IMR-90 (cell line): ENCODE measurements around the gene C13orf46. TPM values are rescaled to one million over a fixed set of nuclear protein-coding genes. Genes with fewer than 3 reads are reported as not detected.

Experiments
- ATAC-seq: fragments of 200-7000 bp; cut with Tn5 transposase; 2 replicates; pipeline ENCODE4 v1.9.1; 2020; ENCODE audit warnings: low read depth, mild to moderate bottlenecking, moderate library complexity
- BruUV-seq: library from RNA; stranded (reverse); fragments of 400-500 nt; replicated peaks from 2 replicates; lab custom pipeline; 2021; lab: Mats Ljungman, UMichigan
- CTCF ChIA-PET: fragments of 300-600 bp; formaldehyde crosslinking; extraction: SDS; loops from one replicate; lab custom pipeline; 2021; ENCODE audit warnings: antibody characterized with exemption; lab: Yijun Ruan, JAX
- POLR2A ChIA-PET: fragments of 300-600 bp; sonication (Branson Sonifier 250); formaldehyde crosslinking; loops from one replicate; lab custom pipeline; 2022; ENCODE audit warnings: antibody characterized with exemption; ENCODE audit not compliant: unreplicated experiment; lab: Charles Lee
- DNase-seq: peaks from one replicate; pipeline ENCODE4 v3.0.0; 2013
- H2AFZ ChIP-seq: replicated peaks from 2 replicates; pipeline ENCODE3; 2013; ENCODE audit warnings: low read length, mild to moderate bottlenecking; ENCODE audit not compliant: poor library complexity
- H2AK5ac ChIP-seq: 2 replicates; pipeline ENCODE4 v1.6.1; 2013; ENCODE audit warnings: low read depth, low read length, inconsistent platforms
- H2AK9ac ChIP-seq: replicated peaks from 2 replicates; pipeline ENCODE3; 2013; ENCODE audit warnings: mild to moderate bottlenecking, low read depth, low read length, moderate library complexity; ENCODE audit not compliant: poor library complexity
- H2BK120ac ChIP-seq: 2 replicates; pipeline ENCODE4 v1.6.1; 2013; ENCODE audit warnings: low read depth, low read length, inconsistent platforms
- H2BK15ac ChIP-seq: 3 replicates; pipeline ENCODE4 v1.6.1; 2013; ENCODE audit warnings: low read depth, low read length, inconsistent platforms
- H2BK20ac ChIP-seq: 2 replicates; pipeline ENCODE4 v1.6.1; 2013; ENCODE audit warnings: low read depth, mild to moderate bottlenecking, inconsistent platforms, low read length, moderate library complexity
- H2BK5ac ChIP-seq: 2 replicates; pipeline ENCODE4 v1.6.1; 2013; ENCODE audit warnings: mild to moderate bottlenecking, low read depth, low read length, inconsistent platforms; ENCODE audit not compliant: poor library complexity, severe bottlenecking
- H3K14ac ChIP-seq: replicated peaks from 2 replicates; pipeline ENCODE4 v1.6.1; 2013; ENCODE audit warnings: low read depth, low read length, inconsistent platforms
- H3K18ac ChIP-seq: 2 replicates; pipeline ENCODE4 v1.6.1; 2013; ENCODE audit warnings: low read depth, low read length, control low read depth
- H3K23ac ChIP-seq: 2 replicates; pipeline ENCODE4 v1.6.1; 2013; ENCODE audit warnings: low read depth, low read length, inconsistent platforms
- H3K27ac ChIP-seq: 2 replicates; pipeline ENCODE4 v1.5.1; 2013; ENCODE audit warnings: mild to moderate bottlenecking, control low read depth, low read length; ENCODE audit not compliant: insufficient read depth
- H3K27me3 ChIP-seq: 2 replicates; pipeline ENCODE4 v1.6.1; 2013; ENCODE audit warnings: low read length; ENCODE audit not compliant: control insufficient read depth, insufficient read depth
- H3K36me3 ChIP-seq: 2 replicates; pipeline ENCODE4 v1.6.1; 2013; ENCODE audit warnings: low read length, mixed read lengths; ENCODE audit not compliant: control insufficient read depth, insufficient read depth
- H3K4ac ChIP-seq: 2 replicates; pipeline ENCODE4 v1.6.1; 2013; ENCODE audit warnings: low read depth, low read length, inconsistent platforms
- H3K4me1 ChIP-seq: 2 replicates; pipeline ENCODE4 v1.6.1; 2013; ENCODE audit warnings: low read length, mixed read lengths; ENCODE audit not compliant: control insufficient read depth, insufficient read depth
- H3K4me2 ChIP-seq: 2 replicates; pipeline ENCODE4 v1.6.1; 2013; ENCODE audit warnings: low read depth, mild to moderate bottlenecking, control low read depth, low read length, moderate library complexity
- H3K4me3 ChIP-seq: 2 replicates; pipeline ENCODE4 v1.5.1; 2013; ENCODE audit warnings: low read depth, mild to moderate bottlenecking, control low read depth, low read length, moderate library complexity; ENCODE audit not compliant: insufficient read depth
- H3K56ac ChIP-seq: 2 replicates; pipeline ENCODE4 v1.6.1; 2013; ENCODE audit warnings: low read length, inconsistent platforms; ENCODE audit not compliant: insufficient read depth; ENCODE audit errors: extremely low read depth
- H3K79me1 ChIP-seq, 2 experiments: 2 replicates each; pipeline ENCODE4 v1.6.1; 2013; ENCODE audit warnings: low read length in 2 of 2, inconsistent platforms in 1 of 2, low read depth in 1 of 2
- H3K9ac ChIP-seq: 2 replicates; pipeline ENCODE4 v1.6.1; 2013; ENCODE audit warnings: low read depth, low read length, control low read depth
- H3K9me1 ChIP-seq: 2 replicates; pipeline ENCODE4 v1.6.1; 2013; ENCODE audit warnings: low read length, inconsistent platforms; ENCODE audit not compliant: insufficient read depth
- H3K9me3 ChIP-seq: 2 replicates; pipeline ENCODE4 v1.6.1; 2013; ENCODE audit warnings: low read length; ENCODE audit not compliant: control insufficient read depth, insufficient read depth
- H4K20me1 ChIP-seq: 2 replicates; pipeline ENCODE4 v1.6.1; 2013; ENCODE audit warnings: low read length, inconsistent platforms; ENCODE audit not compliant: insufficient read depth
- H4K5ac ChIP-seq: 2 replicates; pipeline ENCODE4 v1.6.1; 2013; ENCODE audit warnings: mild to moderate bottlenecking, low read depth, low read length, control low read depth
- H4K8ac ChIP-seq, 2 experiments: 2 replicates each; pipeline ENCODE4 v1.6.1; 2013; ENCODE audit warnings: low read depth in 2 of 2, low read length in 2 of 2, control low read depth in 1 of 2, inconsistent platforms in 1 of 2
- H4K91ac ChIP-seq: 2 replicates; pipeline ENCODE4 v1.6.1; 2013; ENCODE audit warnings: low read depth, low read length, inconsistent platforms; ENCODE audit not compliant: insufficient read depth
- BHLHE40 ChIP-seq: fragments of 150-350 bp; IDR thresholded peaks from 2 replicates; pipeline ENCODE4 v1.6.1; 2016; ENCODE audit warnings: mild to moderate bottlenecking, low read depth, low read length
- FOS ChIP-seq: fragments of 150-350 bp; IDR thresholded peaks from 2 replicates; pipeline ENCODE4 v1.6.1; 2016; ENCODE audit warnings: low read depth, low read length
- NFE2L2 ChIP-seq: fragments of 150-350 bp; IDR thresholded peaks from 2 replicates; pipeline ENCODE4 v1.6.1; 2016; ENCODE audit warnings: low read depth, mild to moderate bottlenecking, low read length
- WGBS, 2 experiments: methylation state at CpG; one replicate each; pipeline versions ENCODE4 v1.1.5 to v1.1.7; 2013; ENCODE audit warnings: missing lambda C conversion rate in 2 of 2; ENCODE audit not compliant: insufficient read length in 1 of 2; ENCODE audit errors: extremely low coverage in 2 of 2; 5-methylcytosine and 5-hydroxymethylcytosine counted together
- dilution Hi-C: fragments of 300-500 bp; cut with HindIII; formaldehyde crosslinking; loops from one replicate; pipeline ENCODE4 v1.14.3; 2018; ENCODE audit warnings: low sequenced_read_pairs; ENCODE audit not compliant: unreplicated experiment
- in situ Hi-C: fragments of 300-500 bp; cut with MboI; formaldehyde crosslinking; loops from 3 replicates; pipeline ENCODE4 v1.14.3; 2019; ENCODE audit warnings: low sequenced_read_pairs, inconsistent platforms, mixed read lengths
- intact Hi-C: fragments of 100-400 bp; cut with micrococcal nuclease; formaldehyde crosslinking; loops from 2 replicates; pipeline ENCODE4 v1.10.0; 2022
- polyA plus RNA-seq, 3 experiments: library from polyadenylated mRNA; depleted of rRNA; stranded (reverse); fragments of >200 nt; gene quantifications; 2 replicates each; pipeline ENCODE4 v1.2.3, GENCODE V29; 2012; ENCODE audit warnings: low replicate concordance in 1 of 3
- total RNA-seq: library from RNA; depleted of rRNA; stranded (reverse); fragments of >200 nt; gene quantifications from 2 replicates; pipeline ENCODE4 v1.2.3, GENCODE V29; 2012
- TF ChIP-seq, protein P1 (sequence below): fragments of 150-350 bp; IDR thresholded peaks from 2 replicates; pipeline ENCODE4 v1.6.1; 2016; ENCODE audit warnings: low read depth, mild to moderate bottlenecking, low read length, moderate library complexity, borderline replicate concordance

The C13orf46 gene
- total and polyA plus RNA-seq, 2 of the 4 experiments (the other 2 are of a cell fraction), result under 0.01 to 2.1 TPM

- Histone ChIP-seq H3K36me3 (peaks cover 31% of the 10 kb centered on the region), H3K4ac (no peak overlapping the region), H3K4me1 (peaks cover 2% of the 10 kb centered on the region; the same call in 1 of the 2 replicates), H3K14ac (no peak overlapping the region), H4K5ac (no peak overlapping the region), H2AFZ (no peak overlapping the region), H3K9me1 (no peaks in the 10 kb centered on the region), H2BK15ac (no peak overlapping the region), H2BK120ac (no peak overlapping the region), H3K9me3 (peaks cover 20% of the 10 kb centered on the region), H2BK5ac (no peak overlapping the region), H4K20me1 (peaks cover 8% of the 10 kb centered on the region; the same call in 1 of the 2 replicates), H3K27me3 (no peaks in the 10 kb centered on the region), H3K56ac (no peak overlapping the region), H2AK9ac (peak overlapping the region; percentile 58), H3K4me3 (no peak overlapping the region), H3K4me2 (no peak overlapping the region), H2BK20ac (no peak overlapping the region), H3K79me1 (peaks cover 0 to 5% of the 10 kb centered on the region in 2 experiments; a peak in 2 of 4 replicates), H3K23ac (no peak overlapping the region), H4K8ac (no peak overlapping the region), H3K27ac (no peak overlapping the region), H2AK5ac (no peak overlapping the region), H4K91ac (no peak overlapping the region), H3K18ac (no peak overlapping the region), H3K9ac (no peak overlapping the region)
- CTCF ChIA-PET, result no interaction called here
- intact Hi-C loops, result no loop called here
- in situ Hi-C loops, result no loop called here
- no peak for DNase-seq
- BruUV-seq, result no TSS peak
- TF ChIP-seq FOS (no peak), BHLHE40 (no peak), NFE2L2 (no peak)
- TF ChIP-seq, protein P1, sequence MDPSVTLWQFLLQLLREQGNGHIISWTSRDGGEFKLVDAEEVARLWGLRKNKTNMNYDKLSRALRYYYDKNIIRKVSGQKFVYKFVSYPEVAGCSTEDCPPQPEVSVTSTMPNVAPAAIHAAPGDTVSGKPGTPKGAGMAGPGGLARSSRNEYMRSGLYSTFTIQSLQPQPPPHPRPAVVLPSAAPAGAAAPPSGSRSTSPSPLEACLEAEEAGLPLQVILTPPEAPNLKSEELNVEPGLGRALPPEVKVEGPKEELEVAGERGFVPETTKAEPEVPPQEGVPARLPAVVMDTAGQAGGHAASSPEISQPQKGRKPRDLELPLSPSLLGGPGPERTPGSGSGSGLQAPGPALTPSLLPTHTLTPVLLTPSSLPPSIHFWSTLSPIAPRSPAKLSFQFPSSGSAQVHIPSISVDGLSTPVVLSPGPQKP, result no peak
- POLR2A ChIA-PET, result no interaction called here
- no peak for ATAC-seq
- dilution Hi-C loops, result no loop called here
- no CpG with 5 or more reads among the region's 1 CpG for WGBS, 2 experiments
These were observed 14.7 kb downstream of the C13orf46 start for GRCh38 chr13:113959198-113959597.
